Measurements from ENCODE around the gene PAFAH1B1.

DNA sequence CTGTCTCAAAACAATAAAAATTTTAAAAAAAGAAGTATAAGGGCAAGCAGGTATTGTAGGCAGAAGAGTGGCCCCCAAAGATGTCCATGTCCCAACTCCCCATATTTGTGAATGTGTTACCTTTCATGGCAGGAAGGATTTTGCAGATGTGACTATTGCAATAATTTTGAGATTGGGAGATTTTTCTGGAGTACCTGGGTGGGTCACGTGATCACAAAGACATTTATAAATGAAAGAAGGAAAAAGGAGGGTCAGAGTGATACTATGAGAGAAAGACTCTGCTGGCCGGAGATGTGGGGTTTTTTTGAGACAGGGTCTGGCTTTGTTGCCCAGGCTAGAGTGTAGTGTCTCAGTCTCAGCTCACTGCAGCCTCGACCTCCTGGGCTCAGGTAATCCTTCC lies 27.4 kb upstream of the PAFAH1B1 start:
- TF ChIP-seq POLR2A (IDR thresholded peaks at IDR 0.05), result no peak
- TF ChIP-seq, protein P1, sequence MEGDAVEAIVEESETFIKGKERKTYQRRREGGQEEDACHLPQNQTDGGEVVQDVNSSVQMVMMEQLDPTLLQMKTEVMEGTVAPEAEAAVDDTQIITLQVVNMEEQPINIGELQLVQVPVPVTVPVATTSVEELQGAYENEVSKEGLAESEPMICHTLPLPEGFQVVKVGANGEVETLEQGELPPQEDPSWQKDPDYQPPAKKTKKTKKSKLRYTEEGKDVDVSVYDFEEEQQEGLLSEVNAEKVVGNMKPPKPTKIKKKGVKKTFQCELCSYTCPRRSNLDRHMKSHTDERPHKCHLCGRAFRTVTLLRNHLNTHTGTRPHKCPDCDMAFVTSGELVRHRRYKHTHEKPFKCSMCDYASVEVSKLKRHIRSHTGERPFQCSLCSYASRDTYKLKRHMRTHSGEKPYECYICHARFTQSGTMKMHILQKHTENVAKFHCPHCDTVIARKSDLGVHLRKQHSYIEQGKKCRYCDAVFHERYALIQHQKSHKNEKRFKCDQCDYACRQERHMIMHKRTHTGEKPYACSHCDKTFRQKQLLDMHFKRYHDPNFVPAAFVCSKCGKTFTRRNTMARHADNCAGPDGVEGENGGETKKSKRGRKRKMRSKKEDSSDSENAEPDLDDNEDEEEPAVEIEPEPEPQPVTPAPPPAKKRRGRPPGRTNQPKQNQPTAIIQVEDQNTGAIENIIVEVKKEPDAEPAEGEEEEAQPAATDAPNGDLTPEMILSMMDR (IDR thresholded peaks at IDR 0.05), result no peak
